Muscle layer of duodenum (tissue), 2 donors: ENCODE results near the gene FGFR3.
"Not testable (repeated sequence)": the region's sequence is repeated elsewhere in the genome, so short reads cannot be mapped to it uniquely, and the experiment has no call there.

ENCODE experiments used
- H3K27ac ChIP-seq: one replicate; pipeline ENCODE4 v1.7.0; 2013; ENCODE audit warnings: mild to moderate bottlenecking, low read length
- H3K27me3 ChIP-seq: one replicate; pipeline ENCODE4 v1.7.0; 2013; ENCODE audit warnings: low read depth, mild to moderate bottlenecking, control low read depth, low read length
- H3K36me3 ChIP-seq, 2 donors: one replicate each; pipeline ENCODE4 v1.7.0; 2013; ENCODE audit warnings: low read length in 2 of 2, control low read depth in 1 of 2, mild to moderate bottlenecking in 1 of 2; ENCODE audit not compliant: insufficient read depth in 2 of 2, control insufficient read depth in 1 of 2
- H3K4me1 ChIP-seq, 2 donors: one replicate each; pipeline ENCODE4 v1.7.0; 2013; ENCODE audit warnings: low read length in 2 of 2, mild to moderate bottlenecking in 2 of 2, control low read depth in 1 of 2, moderate library complexity in 1 of 2; ENCODE audit not compliant: insufficient read depth in 2 of 2, control insufficient read depth in 1 of 2
- H3K4me3 ChIP-seq, 2 donors: one replicate each; pipeline ENCODE4 v1.7.0; 2013; ENCODE audit warnings: low read length in 2 of 2, low read depth in 1 of 2, mild to moderate bottlenecking in 1 of 2
- H3K9me3 ChIP-seq, 2 donors: one replicate each; pipeline ENCODE4 v1.7.0; 2013; ENCODE audit warnings: low read length in 2 of 2, control low read depth in 1 of 2, mild to moderate bottlenecking in 1 of 2; ENCODE audit not compliant: control insufficient read depth in 1 of 2
- donor health status: healthy.

FGFR3 gene

GRCh38 chr4:1842993-1843448 is 49.9 kb downstream of the FGFR3 start:
- H3K9me3 ChIP-seq: no peaks in the 10 kb centered on the region
- no peaks in the 10 kb centered on the region for H3K27me3 ChIP-seq
- H3K4me1 ChIP-seq: peaks cover 0 to 6% of the 10 kb centered on the region in 2 donors
- H3K36me3 ChIP-seq: peaks cover 18 to 44% of the 10 kb centered on the region in 2 donors
- no peak overlapping the region for H3K27ac ChIP-seq
- H3K4me3 ChIP-seq: no peak overlapping the region

- Histone ChIP-seq H3K36me3 (peaks cover 18 to 37% of the 10 kb centered on the region in 2 donors), H3K27me3 (no peaks in the 10 kb centered on the region), H3K27ac (no peak overlapping the region), H3K4me1 (peaks cover 0 to 6% of the 10 kb centered on the region in 2 donors), H3K9me3 (no peaks in the 10 kb centered on the region), H3K4me3 (no peak overlapping the region)
These were observed 50.8 kb downstream of the FGFR3 start for GRCh38 chr4:1843852-1844251.

GRCh38 chr4:1844618-1845017 is 51.5 kb downstream of the FGFR3 start:
- not testable (repeated sequence) for H3K4me1 ChIP-seq, H3K27me3 ChIP-seq, H3K27ac ChIP-seq, H3K4me3 ChIP-seq, H3K9me3 ChIP-seq
- peaks cover 11 to 30% of the 10 kb centered on the region in 2 donors for H3K36me3 ChIP-seq

GRCh38 chr4:1846580-1846979 is 53.5 kb downstream of the FGFR3 start:
- peaks cover 0 to 9% of the 10 kb centered on the region in 2 donors for H3K4me1 ChIP-seq
- H3K9me3 ChIP-seq: no peaks in the 10 kb centered on the region
- H3K27me3 ChIP-seq: no peaks in the 10 kb centered on the region
- H3K36me3 ChIP-seq: peaks cover 4 to 15% of the 10 kb centered on the region in 2 donors
- no peak overlapping the region for H3K27ac ChIP-seq
- H3K4me3 ChIP-seq: no peak overlapping the region

GRCh38 chr4:1850276-1850675 is 57.2 kb downstream of the FGFR3 start:
- Histone ChIP-seq H3K9me3 (no peaks in the 10 kb centered on the region), H3K27me3 (no peaks in the 10 kb centered on the region), H3K4me1 (peaks cover 0 to 16% of the 10 kb centered on the region in 2 donors), H3K27ac (no peak overlapping the region), H3K36me3 (peaks cover 0 to 8% of the 10 kb centered on the region in 2 donors), H3K4me3 (no peak overlapping the region)

- peaks cover 0 to 17% of the 10 kb centered on the region in 2 donors for H3K4me1 ChIP-seq
- H3K36me3 ChIP-seq: peaks cover 0 to 6% of the 10 kb centered on the region in 2 donors
- no peak overlapping the region for H3K4me3 ChIP-seq
- no peak overlapping the region for H3K27ac ChIP-seq
- H3K9me3 ChIP-seq: no peaks in the 10 kb centered on the region
- H3K27me3 ChIP-seq: no peaks in the 10 kb centered on the region
These were observed 58.1 kb downstream of the FGFR3 start for GRCh38 chr4:1851160-1851559.

- H3K36me3 ChIP-seq: peaks cover 0 to 5% of the 10 kb centered on the region in 2 donors
- no peak overlapping the region for H3K27ac ChIP-seq
These were observed 58.7 kb downstream of the FGFR3 start for GRCh38 chr4:1851575-1852410.

GRCh38 chr4:1852904-1853623 is 60.0 kb downstream of the FGFR3 start:
- H3K27me3 ChIP-seq: no peaks in the 10 kb centered on the region
- no peak overlapping the region for H3K4me3 ChIP-seq
- no peak overlapping the region for H3K27ac ChIP-seq
- H3K9me3 ChIP-seq: no peaks in the 10 kb centered on the region
- peaks cover 0 to 5% of the 10 kb centered on the region in 2 donors for H3K36me3 ChIP-seq
- H3K4me1 ChIP-seq: peaks cover 5 to 26% of the 10 kb centered on the region in 2 donors

More at GRCh38 chr4:1851575-1852410, 58.7 kb downstream of the FGFR3 start:
- peaks cover 0 to 18% of the 10 kb centered on the region in 2 donors for H3K4me1 ChIP-seq
- H3K9me3 ChIP-seq: no peaks in the 10 kb centered on the region
- no peak overlapping the region for H3K4me3 ChIP-seq
- no peaks in the 10 kb centered on the region for H3K27me3 ChIP-seq

- peaks cover 0 to 5% of the 10 kb centered on the region in 2 donors for H3K36me3 ChIP-seq
- no peaks in the 10 kb centered on the region for H3K9me3 ChIP-seq
- H3K27me3 ChIP-seq: no peaks in the 10 kb centered on the region
- peak overlapping the region; percentile 20 for H3K27ac ChIP-seq
- peaks cover 5 to 26% of the 10 kb centered on the region in 2 donors for H3K4me1 ChIP-seq
- peak overlapping the region; percentile 62 to 90 for H3K4me3 ChIP-seq
These were observed 61.7 kb downstream of the FGFR3 start for GRCh38 chr4:1854752-1855151.

GRCh38 chr4:1855333-1856070 is 62.4 kb downstream of the FGFR3 start:
- Histone ChIP-seq H3K27ac (peak overlapping the region; percentile 20), H3K4me3 (peak overlapping the region; percentile 62 to 90), H3K4me1 (peaks cover 5 to 26% of the 10 kb centered on the region in 2 donors), H3K27me3 (no peaks in the 10 kb centered on the region), H3K36me3 (peaks cover 0 to 5% of the 10 kb centered on the region in 2 donors), H3K9me3 (no peaks in the 10 kb centered on the region)
